Muscle of back (tissue), 11 donors: ENCODE results near the gene GPER1. TPM values are rescaled to one million over a fixed set of nuclear protein-coding genes. Genes with fewer than 3 reads are reported as not detected.
"Not testable (repeated sequence)": the region's sequence is repeated elsewhere in the genome, so short reads cannot be mapped to it uniquely, and the experiment has no call there.

Experiments
- DNase-seq, 3 donors: peaks; one replicate each; pipeline versions ENCODE4 v3.0.0 to v3.0.0-alpha.2; 2013
- polyA plus RNA-seq, 10 donors: library from polyadenylated mRNA; unstranded; fragments of 120-200 nt; gene quantifications; one replicate each; pipeline ENCODE4 v1.2.1, GENCODE V29; 2013; ENCODE audit not compliant: insufficient read length in 10 of 10

Gene GPER1
- polyA plus RNA-seq, 10 donors, result 6.5 to 15.5 (median 9.9) TPM

GRCh38 chr7:1101563-1102431 is 13.9 kb downstream of the GPER1 start:
- DNase-seq, result no peak

- DNase-seq, result no peak
Observed at GRCh38 chr7:1103009-1103788, 15.3 kb downstream of the GPER1 start.

- DNase-seq, result no peak
Observed at GRCh38 chr7:1103789-1104515, 16.0 kb downstream of the GPER1 start.

GRCh38 chr7:1104516-1105179 is 16.7 kb downstream of the GPER1 start:
- no peak for DNase-seq

- no peak for DNase-seq
Observed at GRCh38 chr7:1105189-1105588, 17.3 kb downstream of the GPER1 start.

GRCh38 chr7:1106063-1106792 is 18.3 kb downstream of the GPER1 start:
- no peak for DNase-seq

GRCh38 chr7:1106793-1107421 is 19.0 kb downstream of the GPER1 start:
- DNase-seq, result no peak

GRCh38 chr7:1108264-1108920 is 20.5 kb downstream of the GPER1 start:
- no peak for DNase-seq

GRCh38 chr7:1109581-1110310 is 21.8 kb downstream of the GPER1 start:
- DNase-seq, result no peak

GRCh38 chr7:1110358-1110757 is 22.4 kb downstream of the GPER1 start:
- DNase-seq, result no peak

GRCh38 chr7:1111156-1111555 is 23.2 kb downstream of the GPER1 start:
- DNase-seq, result no peak

- DNase-seq, result no peak
Observed at GRCh38 chr7:1112109-1112508, 24.2 kb downstream of the GPER1 start.

- no peak for DNase-seq
Observed at GRCh38 chr7:1112625-1113547, 25.0 kb downstream of the GPER1 start.

- DNase-seq, result no peak
Observed at GRCh38 chr7:1113548-1113885, 25.6 kb downstream of the GPER1 start.

- DNase-seq, result no peak
Observed at GRCh38 chr7:1114088-1114487, 26.2 kb downstream of the GPER1 start.

GRCh38 chr7:1114505-1114904 is 26.6 kb downstream of the GPER1 start:
- no peak for DNase-seq

- DNase-seq, result not testable (repeated sequence)
Observed at GRCh38 chr7:1115171-1116045, 27.5 kb downstream of the GPER1 start.
